HFFc6 (cell line): ENCODE data around the gene STAT5A. TPM values are rescaled to one million over a fixed set of nuclear protein-coding genes. Genes with fewer than 3 reads are reported as not detected.
A peak's percentile ranks its signal among the peaks of the same experiment; 100 is the strongest.
"Not testable (repeated sequence)": the region's sequence is repeated elsewhere in the genome, so short reads cannot be mapped to it uniquely, and the experiment has no call there.

Experiments
- DNase-seq: peaks from one replicate; pipeline ENCODE4 v3.0.0-alpha.2; 2018
- H3K27ac Mint-ChIP-seq: 2 replicates; pipeline ENCODE4 v1.8.0; 2020; ENCODE audit warnings: mild to moderate bottlenecking, mixed read lengths
- H3K27me3 Mint-ChIP-seq: 2 replicates; pipeline ENCODE4 v1.8.0; 2021; ENCODE audit warnings: mild to moderate bottlenecking, moderate library complexity, mixed read lengths; ENCODE audit not compliant: insufficient read depth
- H3K36me3 Mint-ChIP-seq: 2 replicates; pipeline ENCODE4 v1.8.0; 2021; ENCODE audit warnings: low read depth, mixed read lengths
- H3K4me1 Mint-ChIP-seq: 2 replicates; pipeline ENCODE4 v1.8.0; 2020; ENCODE audit warnings: low read depth, mixed read lengths
- H3K4me3 Mint-ChIP-seq: 2 replicates; pipeline ENCODE4 v1.8.0; 2020; ENCODE audit warnings: mild to moderate bottlenecking, moderate library complexity, mixed read lengths
- H3K9me3 Mint-ChIP-seq: 2 replicates; pipeline ENCODE4 v1.8.0; 2020; ENCODE audit warnings: mild to moderate bottlenecking, mixed read lengths
- total RNA-seq, 6 experiments: library from RNA; stranded (reverse); fragmentation: NEBNext Ultra II Directional; extraction: Animal tissue kit (Norgen Biotek cat#: 25700); gene quantifications; 2 replicates in 1 of 6; 3 replicates in 5 of 6; pipeline ENCODE4 v1.2.3, GENCODE V29; 2021
- TF ChIP-seq, protein P1 (sequence below): fragments of 200-600 bp; sonication (generic); IDR thresholded peaks from 2 replicates; pipeline ENCODE4 v1.5.0; 2021; ENCODE audit warnings: antibody characterized with exemption, mild to moderate bottlenecking

Gene STAT5A
- total RNA-seq, 6 experiments from 2014 or later, result 0.27 to 1.0 (median 0.53) TPM

- Mint-ChIP-seq H3K27ac (no peak overlapping the region), H3K27me3 (no peaks in the 10 kb centered on the region; the same call in 1 of the 2 replicates), H3K4me3 (no peak overlapping the region), H3K9me3 (no peaks in the 10 kb centered on the region), H3K4me1 (peaks cover 30% of the 10 kb centered on the region), H3K36me3 (peaks cover 35% of the 10 kb centered on the region)
- TF ChIP-seq, protein P1, sequence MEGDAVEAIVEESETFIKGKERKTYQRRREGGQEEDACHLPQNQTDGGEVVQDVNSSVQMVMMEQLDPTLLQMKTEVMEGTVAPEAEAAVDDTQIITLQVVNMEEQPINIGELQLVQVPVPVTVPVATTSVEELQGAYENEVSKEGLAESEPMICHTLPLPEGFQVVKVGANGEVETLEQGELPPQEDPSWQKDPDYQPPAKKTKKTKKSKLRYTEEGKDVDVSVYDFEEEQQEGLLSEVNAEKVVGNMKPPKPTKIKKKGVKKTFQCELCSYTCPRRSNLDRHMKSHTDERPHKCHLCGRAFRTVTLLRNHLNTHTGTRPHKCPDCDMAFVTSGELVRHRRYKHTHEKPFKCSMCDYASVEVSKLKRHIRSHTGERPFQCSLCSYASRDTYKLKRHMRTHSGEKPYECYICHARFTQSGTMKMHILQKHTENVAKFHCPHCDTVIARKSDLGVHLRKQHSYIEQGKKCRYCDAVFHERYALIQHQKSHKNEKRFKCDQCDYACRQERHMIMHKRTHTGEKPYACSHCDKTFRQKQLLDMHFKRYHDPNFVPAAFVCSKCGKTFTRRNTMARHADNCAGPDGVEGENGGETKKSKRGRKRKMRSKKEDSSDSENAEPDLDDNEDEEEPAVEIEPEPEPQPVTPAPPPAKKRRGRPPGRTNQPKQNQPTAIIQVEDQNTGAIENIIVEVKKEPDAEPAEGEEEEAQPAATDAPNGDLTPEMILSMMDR, result no peak
- DNase-seq, result no peak
Measured at GRCh38 chr17:42315402-42316156, 27.3 kb downstream of the STAT5A start.

DNA sequence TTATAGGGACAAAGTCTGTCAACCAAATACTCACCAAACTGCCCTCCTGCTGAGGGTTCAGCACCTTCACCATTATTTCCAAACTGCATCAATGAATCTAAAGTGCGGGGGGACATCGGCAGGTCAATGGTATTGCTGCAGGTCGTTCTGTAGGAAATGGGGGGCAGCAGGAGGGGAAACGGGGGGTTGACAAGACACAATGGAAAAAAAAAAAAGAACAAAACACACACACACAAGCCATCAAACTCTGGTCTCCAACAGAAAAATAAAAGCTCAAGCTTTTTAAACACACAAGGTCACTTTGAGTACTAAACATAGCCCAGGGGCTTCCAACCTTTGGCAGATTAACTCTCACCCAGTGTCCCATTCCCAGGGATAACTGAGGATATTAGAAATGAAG lies 28.5 kb downstream of the STAT5A start:
- DNase-seq, result no peak
- H3K36me3 Mint-ChIP-seq, result peaks cover 39% of the 10 kb centered on the region
- H3K9me3 Mint-ChIP-seq, result no peaks in the 10 kb centered on the region
- H3K27ac Mint-ChIP-seq, result no peak overlapping the region
- H3K4me1 Mint-ChIP-seq, result peaks cover 26% of the 10 kb centered on the region
- TF ChIP-seq, protein P1, result no peak
- H3K4me3 Mint-ChIP-seq, result no peak overlapping the region
- no peaks in the 10 kb centered on the region; the same call in 1 of the 2 replicates for H3K27me3 Mint-ChIP-seq

DNA sequence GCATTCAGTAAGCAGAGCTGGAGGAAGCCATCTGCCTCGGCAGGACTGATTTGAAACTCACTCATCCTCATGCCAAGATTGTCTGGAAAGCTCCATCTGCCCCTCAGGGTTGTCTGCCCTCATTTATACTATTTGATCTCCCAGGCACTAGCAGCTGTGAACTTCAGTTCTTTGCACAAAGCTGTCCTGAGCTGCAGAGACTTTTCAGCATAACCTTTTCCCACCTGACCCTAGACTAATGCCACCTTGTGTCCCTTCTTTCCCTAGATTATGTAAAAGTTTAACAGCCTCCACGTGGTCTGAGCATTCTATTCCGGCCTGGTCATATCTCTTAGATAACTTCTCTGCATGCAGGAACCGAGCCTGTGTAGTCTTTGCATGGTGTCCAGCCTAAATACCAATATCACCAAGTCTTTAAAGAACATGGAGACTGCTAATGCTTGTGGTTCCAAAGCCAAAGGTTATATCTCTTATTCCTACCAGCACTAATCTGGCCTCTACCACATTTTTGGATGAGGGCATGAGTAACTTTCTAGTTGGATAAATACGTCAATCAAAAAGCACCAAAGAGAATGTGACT lies 29.1 kb downstream of the STAT5A start:
- Mint-ChIP-seq H3K27ac (no peak overlapping the region), H3K4me1 (peaks cover 27% of the 10 kb centered on the region), H3K27me3 (no peaks in the 10 kb centered on the region; the same call in 1 of the 2 replicates), H3K36me3 (peaks cover 45% of the 10 kb centered on the region), H3K4me3 (no peak overlapping the region), H3K9me3 (no peaks in the 10 kb centered on the region)
- no peak for DNase-seq
- TF ChIP-seq, protein P1, result no peak

GRCh38 chr17:42317967-42318366 lies 29.7 kb downstream of the STAT5A start:
- H3K9me3 Mint-ChIP-seq, H3K27me3 Mint-ChIP-seq, H3K4me3 Mint-ChIP-seq, DNase-seq, H3K27ac Mint-ChIP-seq: not testable (repeated sequence)
- H3K36me3 Mint-ChIP-seq, result peaks cover 46% of the 10 kb centered on the region
- peaks cover 33% of the 10 kb centered on the region for H3K4me1 Mint-ChIP-seq

DNA sequence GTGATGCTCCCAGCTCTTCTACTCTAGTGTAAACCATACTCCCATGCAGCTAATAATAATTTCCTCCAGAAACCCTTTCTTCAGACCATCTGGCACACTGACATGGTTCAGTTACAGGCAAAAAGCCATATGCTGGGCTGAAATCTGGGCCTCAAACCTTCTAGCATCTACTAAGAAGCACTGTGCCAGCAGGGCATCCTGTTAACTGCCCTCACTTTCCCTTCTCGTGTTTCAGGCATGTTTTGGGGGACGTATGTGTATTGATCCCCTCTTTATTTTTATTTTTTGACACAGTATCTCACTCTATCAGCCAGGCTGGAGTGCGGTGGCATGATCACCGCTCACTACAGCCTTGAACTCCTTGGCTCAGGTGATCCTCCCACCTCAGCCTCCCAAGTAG lies 33.3 kb downstream of the STAT5A start:
- Mint-ChIP-seq H3K27me3 (peaks cover 3% of the 10 kb centered on the region; the same call in 1 of the 2 replicates), H3K4me1 (peaks cover 61% of the 10 kb centered on the region), H3K36me3 (peaks cover 53% of the 10 kb centered on the region), H3K27ac (peak overlapping the region; percentile 94), H3K4me3 (no peak overlapping the region), H3K9me3 (no peaks in the 10 kb centered on the region)
- TF ChIP-seq, protein P1, result no peak
- no peak for DNase-seq
